Liver (tissue), 3 donors: ENCODE results near the gene MEIOB.
"Not testable (repeated sequence)": the region's sequence is repeated elsewhere in the genome, so short reads cannot be mapped to it uniquely, and the experiment has no call there.

Experiments used
- CTCF ChIP-seq: fragments of 150-350 bp; IDR thresholded peaks from 2 replicates; pipeline ENCODE4 v1.5.1; 2017; ENCODE audit warnings: improper control_type of control experiment, low read depth, low read length; ENCODE audit not compliant: missing input control
- FOXA1 ChIP-seq: IDR thresholded peaks from 2 replicates; pipeline ENCODE4 v1.6.1; 2016; ENCODE audit warnings: antibody characterized with exemption
- GABPA ChIP-seq, 2 donors: IDR thresholded peaks in 1 of 2; conservative IDR thresholded peaks in 1 of 2; 2 replicates each; pipeline ENCODE4 v1.6.1; 2016; ENCODE audit warnings: antibody characterized with exemption in 2 of 2, mild to moderate bottlenecking in 1 of 2, moderate library complexity in 1 of 2
- HNF4A ChIP-seq, 2 donors: conservative IDR thresholded peaks; 2 replicates each; pipeline ENCODE4 v1.6.1; 2016; ENCODE audit warnings: antibody characterized with exemption in 2 of 2, mild to moderate bottlenecking in 2 of 2
- JUND ChIP-seq, 2 donors: IDR thresholded peaks; 2 replicates each; pipeline ENCODE4 v1.6.1; 2016; ENCODE audit warnings: antibody characterized with exemption in 2 of 2
- REST ChIP-seq: IDR thresholded peaks from 2 replicates; pipeline ENCODE4 v1.6.1; 2016; ENCODE audit warnings: antibody characterized with exemption, mild to moderate bottlenecking
- TAF1 ChIP-seq: conservative IDR thresholded peaks from 2 replicates; pipeline ENCODE4 v1.6.1; 2016; ENCODE audit warnings: antibody characterized with exemption, mild to moderate bottlenecking
- YY1 ChIP-seq: IDR thresholded peaks from 2 replicates; pipeline ENCODE4 v1.6.1; 2016; ENCODE audit warnings: antibody characterized with exemption, mild to moderate bottlenecking
- donor health status: healthy.
- donor health status: healthy.

- TF ChIP-seq CTCF; FOXA1; TAF1; HNF4A (conservative IDR thresholded peaks at IDR 0.05); YY1; GABPA (IDR thresholded peaks at IDR 0.05 in 1 of 2, conservative IDR thresholded peaks at IDR 0.05 in 1 of 2); REST; JUND (IDR thresholded peaks at IDR 0.05): not testable (repeated sequence)
Observed at GRCh38 chr16:1876066-1876465, 4.1 kb upstream of the MEIOB start.
